Testis (tissue), 3 donors: ENCODE results near the gene NUP50. TPM values are rescaled to one million over a fixed set of nuclear protein-coding genes. Genes with fewer than 3 reads are reported as not detected.

ENCODE experiments used
- DNase-seq: peaks from one replicate; pipeline ENCODE4 v3.0.0-alpha.2; 2019
- H3K27ac ChIP-seq, 2 donors: fragments of 200-600 bp; sonication (generic); one replicate each; pipeline ENCODE4 v1.5.1; 2019
- H3K27me3 ChIP-seq: fragments of 200-600 bp; sonication (generic); one replicate; pipeline ENCODE4 v1.5.1; 2019
- H3K36me3 ChIP-seq: fragments of 200-600 bp; sonication (generic); one replicate; pipeline ENCODE4 v1.5.1; 2017; ENCODE audit warnings: low read depth; ENCODE audit errors: missing control alignments
- H3K4me1 ChIP-seq: fragments of 200-600 bp; sonication (generic); one replicate; pipeline ENCODE4 v1.5.1; 2019
- H3K4me3 ChIP-seq, 2 donors: fragments of 200-600 bp; sonication (generic); one replicate each; pipeline ENCODE4 v1.5.1; 2017 to 2019
- H3K9me3 ChIP-seq: fragments of 200-600 bp; sonication (generic); one replicate; pipeline ENCODE4 v1.5.1; 2017
- CTCF ChIP-seq, 3 experiments: fragments of 450-650 bp in 2 of 3; fragments of 200-600 bp in 1 of 3; sonication (generic) in 1 of 3; IDR thresholded peaks; one replicate each; pipeline ENCODE4 v1.5.1; 2016 to 2019; ENCODE audit warnings: antibody characterized with exemption in 3 of 3, mild to moderate bottlenecking in 2 of 3, moderate library complexity in 1 of 3
- POLR2A ChIP-seq: fragments of 450-650 bp; IDR thresholded peaks from one replicate; pipeline ENCODE4 v1.6.1; 2017; ENCODE audit warnings: antibody characterized with exemption, mild to moderate bottlenecking, moderate library complexity
- WGBS, 2 donors: methylation state at CpG; one replicate each; pipeline ENCODE4 v1.1.5; 2018; 5-methylcytosine and 5-hydroxymethylcytosine counted together
- intact Hi-C: fragments of 100-400 bp; cut with DNase I; formaldehyde crosslinking; loops from one replicate; pipeline ENCODE4 v1.15.1; 2023; ENCODE audit warnings: low total_unique reads
- polyA plus RNA-seq: library from polyadenylated mRNA; stranded (reverse); fragments of 350-450 nt; fragmentation: Illumina TruSeq; extraction: RNeasy Lipid Tissue Mini Kit (QIAGEN cat#74804); gene quantifications from one replicate; pipeline ENCODE4 v1.2.3, GENCODE V29; 2014; ENCODE audit warnings: low read depth, low replicate concordance; ENCODE audit not compliant: insufficient read depth
- total RNA-seq, 2 donors: library from RNA; depleted of rRNA; stranded (reverse); fragments of >200 nt; gene quantifications; one replicate each; pipeline ENCODE4 v1.2.3, GENCODE V29; 2016

The NUP50 gene
- total and polyA plus RNA-seq, 3 donors from 2014 or later, result 66.2 to 120 (median 119) TPM

DNA sequence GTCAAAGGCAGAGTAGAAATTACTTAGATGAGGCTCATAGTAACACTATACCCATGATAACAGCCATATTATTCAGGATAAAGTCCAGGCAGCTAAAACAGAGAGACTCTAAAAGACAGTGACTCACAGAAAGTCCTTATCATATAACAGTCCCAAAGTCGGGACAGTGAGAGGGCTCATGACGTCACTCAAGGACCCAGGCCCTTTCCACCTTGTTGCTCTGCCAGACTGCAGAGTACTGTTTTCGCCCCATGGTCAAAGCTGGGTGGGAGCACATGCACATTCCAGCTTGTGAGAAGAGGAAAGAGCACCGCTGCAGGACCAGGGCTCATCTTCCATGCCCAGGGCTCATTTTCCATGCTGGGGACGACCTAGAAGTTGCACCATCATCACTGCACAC, 29.4 kb upstream of the NUP50 start:
- WGBS, 2 donors, result 92 to 100% methylated on average over 5 of the region's 5 CpGs
- no peaks in the 10 kb centered on the region for H3K4me1 ChIP-seq
- H3K9me3 ChIP-seq, result no peaks in the 10 kb centered on the region
- H3K4me3 ChIP-seq, result no peak overlapping the region
- no peaks in the 10 kb centered on the region for H3K27me3 ChIP-seq
- no peaks in the 10 kb centered on the region for H3K36me3 ChIP-seq
- TF ChIP-seq POLR2A (no peak), CTCF (IDR thresholded peaks at IDR 0.05) (no peak)
- H3K27ac ChIP-seq, result no peak overlapping the region
- intact Hi-C loops, result no loop called here
- no peak for DNase-seq

GRCh38 chr22:45136594-45136993, 27.1 kb upstream of the NUP50 start:
- H3K27me3 ChIP-seq, result no peaks in the 10 kb centered on the region
- H3K4me1 ChIP-seq, result no peaks in the 10 kb centered on the region
- no peaks in the 10 kb centered on the region for H3K9me3 ChIP-seq
- H3K36me3 ChIP-seq, result no peaks in the 10 kb centered on the region
- H3K27ac ChIP-seq, result no peak overlapping the region
- no peak overlapping the region for H3K4me3 ChIP-seq
- TF ChIP-seq CTCF (IDR thresholded peaks at IDR 0.05), result no peak
- no peak for TF ChIP-seq POLR2A
- intact Hi-C loops, result no loop called here
- DNase-seq, result no peak
- 83 to 84% methylated on average over 2 of the region's 2 CpGs for WGBS, 2 donors

DNA sequence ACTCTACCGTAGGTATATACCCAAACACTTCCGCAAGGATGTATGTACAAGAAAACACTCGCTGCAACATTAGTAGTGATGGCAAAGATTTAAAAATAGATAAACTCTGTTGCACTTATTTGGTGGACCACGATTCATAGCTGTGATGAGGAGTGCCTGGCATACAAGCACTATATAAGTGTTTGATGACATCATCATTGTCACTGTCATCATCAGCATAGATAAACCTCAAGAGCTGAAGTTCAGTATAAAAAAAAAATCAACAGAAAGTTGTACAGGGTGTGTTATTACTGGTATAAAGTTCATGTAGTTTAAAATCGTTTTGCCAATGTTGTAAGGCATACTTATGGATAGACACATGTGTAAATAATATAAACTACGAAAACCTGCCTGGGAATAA, 24.0 kb upstream of the NUP50 start:
- no peak overlapping the region for H3K27ac ChIP-seq
- H3K36me3 ChIP-seq, result no peaks in the 10 kb centered on the region
- no peaks in the 10 kb centered on the region for H3K27me3 ChIP-seq
- intact Hi-C loops, result no loop called here
- no peaks in the 10 kb centered on the region for H3K9me3 ChIP-seq
- H3K4me3 ChIP-seq, result no peak overlapping the region
- H3K4me1 ChIP-seq, result no peaks in the 10 kb centered on the region
- 90 to 94% methylated on average over 6 of the region's 6 CpGs for whole genome bisulfite sequencing, 2 donors
- no peak for DNase-seq
- TF ChIP-seq CTCF (IDR thresholded peaks at IDR 0.05), result no peak
- TF ChIP-seq POLR2A, result no peak

- no peaks in the 10 kb centered on the region for H3K36me3 ChIP-seq
- H3K27ac ChIP-seq, result no peak overlapping the region
- H3K4me1 ChIP-seq, result no peaks in the 10 kb centered on the region
- TF ChIP-seq CTCF (IDR thresholded peaks at IDR 0.05) (no peak), POLR2A (no peak)
- H3K9me3 ChIP-seq, result no peaks in the 10 kb centered on the region
- intact Hi-C loops, result no loop called here
- H3K4me3 ChIP-seq, result no peak overlapping the region
- 88 to 89% methylated on average over 14 to 15 of the region's 15 CpGs for WGBS, 2 donors
- no peaks in the 10 kb centered on the region for H3K27me3 ChIP-seq
- DNase-seq, result no peak
These were observed 21.3 kb upstream of the NUP50 start for GRCh38 chr22:45142376-45142775.

GRCh38 chr22:45144916-45145315, 18.8 kb upstream of the NUP50 start:
- DNase-seq, result no peak
- H3K36me3 ChIP-seq, result no peaks in the 10 kb centered on the region
- intact Hi-C loops, result no loop called here
- TF ChIP-seq POLR2A (no peak), CTCF (IDR thresholded peaks at IDR 0.05) (no peak)
- WGBS, 2 donors, result 88 to 92% methylated on average over 1 of the region's 1 CpG
- H3K27me3 ChIP-seq, result no peaks in the 10 kb centered on the region
- H3K9me3 ChIP-seq, result no peaks in the 10 kb centered on the region
- no peaks in the 10 kb centered on the region for H3K4me1 ChIP-seq
- H3K4me3 ChIP-seq, result no peak overlapping the region
- H3K27ac ChIP-seq, result no peak overlapping the region
